Left ventricle myocardium inferior (tissue), 1 donor: Measurements from ENCODE around the gene LRRC63. TPM values are rescaled to one million over a fixed set of nuclear protein-coding genes. Genes with fewer than 3 reads are reported as not detected.

Experiments used
- DNase-seq: peaks from one replicate; pipeline ENCODE4 v3.0.0-alpha.2; 2020
- H3K27ac ChIP-seq: fragments of 200-600 bp; replicated peaks from 2 replicates; pipeline ENCODE4 v1.8.0; 2021
- H3K27me3 ChIP-seq: fragments of 200-600 bp; 2 replicates; pipeline ENCODE4 v1.8.0; 2021; ENCODE audit warnings: low read depth
- H3K36me3 ChIP-seq: fragments of 200-600 bp; 2 replicates; pipeline ENCODE4 v1.8.0; 2021
- H3K4me1 ChIP-seq: fragments of 200-600 bp; 2 replicates; pipeline ENCODE4 v1.8.0; 2021
- H3K4me3 ChIP-seq: fragments of 200-600 bp; 2 replicates; pipeline ENCODE4 v1.8.0; 2021; ENCODE audit warnings: mild to moderate bottlenecking, moderate library complexity
- H3K9me3 ChIP-seq: fragments of 200-600 bp; replicated peaks from 2 replicates; pipeline ENCODE4 v1.8.0; 2021
- intact Hi-C: fragments of 100-400 bp; cut with micrococcal nuclease; formaldehyde crosslinking; loops from one replicate; pipeline ENCODE4 v1.11.0; 2022
- total RNA-seq: library from RNA; stranded (reverse); fragmentation: NEBNext Ultra II Directional; extraction: Animal tissue kit (Norgen Biotek cat#: 25700); gene quantifications from one replicate; pipeline ENCODE4 v1.2.1, GENCODE V29; 2021
- TF ChIP-seq, protein P1 (sequence below): fragments of 200-600 bp; IDR thresholded peaks from 2 replicates; pipeline ENCODE4 v1.8.0; 2021; ENCODE audit warnings: antibody characterized with exemption, mild to moderate bottlenecking, borderline replicate concordance
- donor health status: DM: no; HTN: yes; CAD: no; lungs with severe emphysema.

Gene LRRC63
- total RNA-seq, 1 donor from 2014 or later = not detected

DNA sequence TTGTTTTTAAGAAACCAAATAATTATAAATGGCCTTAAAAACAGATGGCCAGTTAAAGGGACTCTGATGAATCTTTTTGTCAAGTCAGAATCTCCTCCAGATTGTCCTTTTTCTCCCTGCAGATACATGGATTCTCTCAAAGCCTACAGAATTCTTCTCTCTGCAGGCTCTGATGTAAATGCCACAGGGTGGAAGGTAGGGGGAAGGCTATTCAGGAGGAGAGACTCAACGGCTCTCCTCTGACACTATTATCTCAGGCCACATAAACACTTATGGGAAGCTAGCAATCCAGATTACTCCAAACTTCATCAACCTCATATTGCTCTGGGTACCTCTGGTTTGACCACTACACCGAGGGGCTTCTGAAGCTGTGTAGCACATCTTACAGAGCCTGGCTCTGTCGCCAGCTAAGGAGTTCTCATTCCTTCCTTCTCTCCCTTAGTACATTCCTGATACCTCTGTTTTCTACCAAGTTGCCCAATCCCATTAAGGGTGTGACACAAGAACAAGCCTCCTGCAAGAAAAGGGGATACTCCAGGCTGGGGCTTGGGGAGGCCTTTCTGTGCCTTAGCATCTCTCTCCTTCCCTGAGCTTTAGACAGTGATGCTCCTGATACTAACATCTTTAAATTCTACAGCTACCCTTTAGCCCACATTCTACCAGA, 44.6 kb upstream of the LRRC63 start:
- no peak overlapping the region for H3K4me3 ChIP-seq
- no peaks in the 10 kb centered on the region for H3K9me3 ChIP-seq
- intact Hi-C loops = no loop called here
- no peaks in the 10 kb centered on the region for H3K36me3 ChIP-seq
- TF ChIP-seq, protein P1, sequence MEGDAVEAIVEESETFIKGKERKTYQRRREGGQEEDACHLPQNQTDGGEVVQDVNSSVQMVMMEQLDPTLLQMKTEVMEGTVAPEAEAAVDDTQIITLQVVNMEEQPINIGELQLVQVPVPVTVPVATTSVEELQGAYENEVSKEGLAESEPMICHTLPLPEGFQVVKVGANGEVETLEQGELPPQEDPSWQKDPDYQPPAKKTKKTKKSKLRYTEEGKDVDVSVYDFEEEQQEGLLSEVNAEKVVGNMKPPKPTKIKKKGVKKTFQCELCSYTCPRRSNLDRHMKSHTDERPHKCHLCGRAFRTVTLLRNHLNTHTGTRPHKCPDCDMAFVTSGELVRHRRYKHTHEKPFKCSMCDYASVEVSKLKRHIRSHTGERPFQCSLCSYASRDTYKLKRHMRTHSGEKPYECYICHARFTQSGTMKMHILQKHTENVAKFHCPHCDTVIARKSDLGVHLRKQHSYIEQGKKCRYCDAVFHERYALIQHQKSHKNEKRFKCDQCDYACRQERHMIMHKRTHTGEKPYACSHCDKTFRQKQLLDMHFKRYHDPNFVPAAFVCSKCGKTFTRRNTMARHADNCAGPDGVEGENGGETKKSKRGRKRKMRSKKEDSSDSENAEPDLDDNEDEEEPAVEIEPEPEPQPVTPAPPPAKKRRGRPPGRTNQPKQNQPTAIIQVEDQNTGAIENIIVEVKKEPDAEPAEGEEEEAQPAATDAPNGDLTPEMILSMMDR = no peak
- DNase-seq = no peak
- H3K27me3 ChIP-seq = peaks cover 27% of the 10 kb centered on the region
- H3K4me1 ChIP-seq = peaks cover 18% of the 10 kb centered on the region
- no peak overlapping the region for H3K27ac ChIP-seq

DNA sequence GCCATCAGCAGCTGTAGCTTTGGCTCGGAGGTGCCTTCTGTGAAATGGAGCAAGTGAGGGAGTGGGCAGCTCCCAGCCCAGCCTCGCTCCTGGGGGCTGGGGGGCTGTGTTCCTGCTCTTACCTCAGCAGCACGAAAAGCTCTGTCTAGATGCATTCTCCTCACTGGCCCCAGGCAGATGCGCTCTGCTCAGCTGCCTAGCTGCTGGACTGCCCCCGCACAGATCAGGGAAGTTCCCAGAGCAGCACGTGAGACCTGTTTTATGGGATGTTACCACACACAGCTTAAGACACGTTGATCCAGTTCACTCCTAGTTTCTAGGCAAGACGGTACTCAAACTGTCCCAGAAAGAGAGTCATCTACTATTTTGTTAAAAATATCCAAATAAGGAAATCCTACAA, 43.4 kb upstream of the LRRC63 start:
- Histone ChIP-seq H3K36me3 (no peaks in the 10 kb centered on the region), H3K27ac (no peak overlapping the region), H3K4me1 (peaks cover 18% of the 10 kb centered on the region), H3K9me3 (no peaks in the 10 kb centered on the region), H3K4me3 (no peak overlapping the region), H3K27me3 (peaks cover 27% of the 10 kb centered on the region)
- DNase-seq = no peak
- TF ChIP-seq, protein P1 = no peak
- intact Hi-C loops = no loop called here

DNA sequence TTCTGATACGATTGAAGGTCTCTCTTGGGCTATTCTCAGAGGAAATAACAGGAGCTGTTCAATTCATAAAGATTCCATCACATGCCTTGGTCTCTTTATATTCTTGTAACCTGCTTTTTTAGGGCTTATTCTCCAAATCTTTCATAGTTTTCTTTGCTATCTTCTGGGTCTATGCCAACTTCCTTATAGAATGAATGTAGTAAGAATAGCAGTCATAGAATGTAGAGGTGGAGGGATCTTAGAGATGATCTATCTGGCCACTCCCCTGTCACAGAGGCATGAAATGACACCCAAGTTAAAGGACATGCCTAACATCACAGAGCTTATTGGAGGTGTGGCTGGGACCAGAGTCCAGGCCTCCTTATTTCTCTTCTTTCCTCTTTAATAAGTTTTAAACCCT, 42.9 kb upstream of the LRRC63 start:
- TF ChIP-seq, protein P1 = no peak
- Histone ChIP-seq H3K4me1 (peaks cover 18% of the 10 kb centered on the region), H3K27ac (no peak overlapping the region), H3K9me3 (no peaks in the 10 kb centered on the region), H3K27me3 (peaks cover 27% of the 10 kb centered on the region), H3K4me3 (no peak overlapping the region), H3K36me3 (no peaks in the 10 kb centered on the region)
- DNase-seq = no peak
- intact Hi-C loops = no loop called here

DNA sequence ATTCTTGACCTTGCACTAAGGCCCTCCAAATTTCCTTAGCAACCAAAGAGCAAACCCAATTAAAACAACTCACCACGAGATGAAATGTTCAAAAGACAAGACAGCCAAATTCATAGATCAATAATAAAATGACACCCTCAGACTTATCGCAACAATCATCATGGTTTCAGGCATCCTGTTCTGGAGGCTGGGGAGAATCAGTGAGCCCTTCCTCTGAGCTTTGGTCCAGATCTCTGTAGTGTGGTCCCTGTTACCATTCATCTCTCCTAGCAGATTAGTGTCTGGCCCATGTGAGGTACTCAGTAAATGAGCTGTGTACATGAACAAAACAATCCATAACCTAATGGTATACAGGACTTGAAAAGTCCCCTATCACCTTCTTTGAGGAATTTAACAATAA, 42.0 kb upstream of the LRRC63 start:
- H3K27me3 ChIP-seq = peaks cover 26% of the 10 kb centered on the region
- H3K4me1 ChIP-seq = peaks cover 18% of the 10 kb centered on the region
- DNase-seq = no peak
- no peak overlapping the region for H3K27ac ChIP-seq
- no peaks in the 10 kb centered on the region for H3K36me3 ChIP-seq
- TF ChIP-seq, protein P1 = no peak
- H3K9me3 ChIP-seq = no peaks in the 10 kb centered on the region
- intact Hi-C loops = no loop called here
- H3K4me3 ChIP-seq = no peak overlapping the region

DNA sequence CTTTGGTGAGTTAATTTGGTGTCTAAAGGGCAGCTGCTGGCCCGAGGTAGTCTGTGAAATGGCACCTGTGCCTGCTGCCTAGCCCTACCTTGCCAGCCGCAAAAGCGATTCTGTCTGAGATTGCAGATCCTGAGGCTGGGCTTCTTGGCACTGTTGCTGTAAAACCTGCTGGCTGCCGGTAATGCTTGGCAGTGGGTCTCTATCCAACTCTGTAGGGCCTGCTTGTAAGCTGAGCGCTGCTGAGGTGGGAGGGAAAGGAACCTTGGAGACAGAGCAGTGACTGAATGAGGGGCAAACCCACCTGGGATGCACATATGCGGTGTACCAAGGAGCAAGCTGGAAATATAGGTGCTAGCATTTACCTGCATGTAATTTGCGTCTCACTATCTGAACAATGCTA, 41.5 kb upstream of the LRRC63 start:
- Histone ChIP-seq H3K4me1 (peaks cover 18% of the 10 kb centered on the region), H3K36me3 (no peaks in the 10 kb centered on the region), H3K4me3 (no peak overlapping the region), H3K9me3 (no peaks in the 10 kb centered on the region), H3K27ac (no peak overlapping the region), H3K27me3 (peaks cover 21% of the 10 kb centered on the region)
- intact Hi-C loops = no loop called here
- DNase-seq = no peak
- TF ChIP-seq, protein P1 = no peak
